Inflammatory macrophage treated with lipopolysaccharide for 1 hour (primary cell): ENCODE measurements around the gene TTC29.
"Not testable (repeated sequence)": the region's sequence is repeated elsewhere in the genome, so short reads cannot be mapped to it uniquely, and the experiment has no call there.

Experiments used
- DNase-seq, 2 donors: peaks; one replicate each; pipeline ENCODE4 v3.0.0-alpha.2; 2020 to 2022

TTC29 gene

GRCh38 chr4:146674829-146675570 is 270.7 kb downstream of the TTC29 start:
- DNase-seq: no peak

GRCh38 chr4:146663968-146664311 is 281.7 kb downstream of the TTC29 start:
- not testable (repeated sequence) for DNase-seq

GRCh38 chr4:146661367-146661766 is 284.3 kb downstream of the TTC29 start:
- DNase-seq: no peak
